Iris pigment epithelial cell (primary cell): ENCODE results near the gene NOL4L.
"Not testable (repeated sequence)": the region's sequence is repeated elsewhere in the genome, so short reads cannot be mapped to it uniquely, and the experiment has no call there.

Experiments used
- DNase-seq: peaks from one replicate; pipeline ENCODE4 v3.0.0-alpha.2; 2011; ENCODE audit warnings: low read depth

The NOL4L gene

DNA sequence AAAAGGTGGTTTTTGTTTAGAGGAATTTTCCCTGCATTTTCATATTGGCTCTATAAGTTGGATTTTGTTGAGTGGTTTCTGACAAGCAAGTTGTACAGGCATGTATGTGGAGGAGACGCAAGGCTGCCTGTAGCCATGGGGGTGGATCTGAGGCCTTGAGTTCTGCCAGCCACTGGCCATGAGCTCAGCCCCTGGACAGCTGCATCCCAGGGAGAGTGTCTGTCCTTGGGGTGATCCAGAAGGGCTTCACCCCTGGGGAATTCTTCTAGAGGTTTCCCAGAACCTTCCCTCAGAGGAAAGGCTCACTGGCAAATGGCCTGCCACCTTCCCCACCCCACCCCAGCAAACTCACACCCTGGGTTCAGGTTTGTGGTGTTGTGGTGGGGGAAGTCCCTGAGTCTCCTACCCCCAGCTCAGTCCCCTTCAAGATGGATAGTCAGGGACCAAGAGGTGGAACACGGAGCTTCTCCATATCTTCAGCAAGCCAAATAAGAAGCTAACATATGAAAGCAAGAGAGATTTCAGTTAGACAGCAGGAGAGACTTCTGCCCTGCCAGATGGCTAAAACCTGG is 11.6 kb upstream of the NOL4L start:
- no peak for DNase-seq

DNA sequence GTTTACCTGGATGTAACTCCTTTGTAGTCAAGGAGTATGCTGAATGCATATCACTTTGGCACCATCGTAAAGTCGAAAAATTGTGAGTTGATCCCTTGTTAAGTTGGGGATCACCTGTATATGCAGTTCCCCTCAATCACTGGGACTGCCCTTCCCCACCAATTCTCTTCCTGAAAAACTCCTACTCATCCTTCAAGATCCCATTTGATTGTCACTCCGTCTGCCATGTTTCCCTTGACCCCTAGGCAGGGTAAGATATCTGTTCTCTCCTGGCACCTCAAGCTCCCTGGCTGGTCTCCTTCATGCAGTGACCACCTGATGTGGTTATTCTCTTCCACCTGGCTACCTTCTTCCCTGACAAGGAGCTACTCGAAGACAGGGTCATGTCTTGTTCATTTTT is 10.0 kb upstream of the NOL4L start:
- no peak for DNase-seq

DNA sequence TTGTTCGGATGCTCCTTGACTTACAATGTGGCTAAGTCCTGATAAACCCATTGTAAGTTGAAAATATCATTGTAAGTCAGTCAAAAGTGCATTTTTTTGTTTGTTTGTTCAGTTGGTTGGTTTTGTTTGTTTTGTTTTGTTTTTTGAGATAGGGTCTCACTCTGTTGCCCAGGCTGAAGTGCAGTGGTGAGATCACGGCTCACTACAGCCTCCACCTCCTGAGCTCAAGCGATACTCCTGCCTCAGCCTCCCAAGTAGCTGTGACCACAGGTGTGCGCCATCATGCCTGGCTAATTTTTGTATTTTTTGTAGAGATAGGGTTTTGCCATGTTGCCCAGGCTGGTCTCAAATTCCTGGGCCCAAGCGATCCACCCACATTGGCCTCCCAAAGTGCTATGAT is 9.5 kb upstream of the NOL4L start:
- DNase-seq, result not testable (repeated sequence)

DNA sequence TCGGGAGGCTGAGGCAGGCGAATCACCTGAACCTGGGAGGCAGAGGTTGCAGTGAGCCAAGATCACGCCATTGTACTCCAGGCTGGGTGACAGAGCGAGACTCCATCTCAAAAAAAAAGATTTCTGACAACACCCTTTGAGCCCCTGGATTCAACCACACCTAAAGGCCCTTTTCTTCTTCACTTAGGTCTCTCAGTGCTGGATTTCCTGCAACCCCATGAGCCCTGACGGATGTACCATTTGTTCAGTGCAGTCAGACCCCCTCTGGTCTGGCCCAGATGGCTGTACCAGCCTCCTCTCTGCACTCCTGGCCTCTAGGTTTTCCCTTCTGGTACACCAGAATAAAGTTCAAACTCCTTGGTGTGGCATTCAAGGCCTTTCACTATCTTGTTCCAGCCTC is 9.1 kb upstream of the NOL4L start:
- no peak for DNase-seq

DNA sequence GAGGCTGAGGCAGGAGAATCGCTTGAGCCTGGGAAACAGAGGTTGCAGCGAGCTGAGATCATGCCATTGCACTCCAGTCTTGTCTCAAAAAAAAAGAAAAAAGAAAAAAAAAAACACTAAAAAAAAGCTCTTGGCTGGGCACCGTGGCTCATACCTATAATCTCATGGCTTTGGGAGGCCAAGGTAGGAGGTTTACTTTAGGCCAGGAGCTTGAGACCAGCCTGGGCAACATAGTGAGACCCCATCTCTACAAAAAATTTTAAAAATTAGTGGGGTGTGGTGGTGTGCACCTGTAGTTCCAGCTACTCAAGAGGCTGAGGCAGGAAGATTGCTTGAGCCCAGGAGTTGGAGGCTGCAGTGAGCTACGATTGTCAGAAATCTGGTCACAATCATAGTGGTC is 7.5 kb upstream of the NOL4L start:
- DNase-seq, result not testable (repeated sequence)

DNA sequence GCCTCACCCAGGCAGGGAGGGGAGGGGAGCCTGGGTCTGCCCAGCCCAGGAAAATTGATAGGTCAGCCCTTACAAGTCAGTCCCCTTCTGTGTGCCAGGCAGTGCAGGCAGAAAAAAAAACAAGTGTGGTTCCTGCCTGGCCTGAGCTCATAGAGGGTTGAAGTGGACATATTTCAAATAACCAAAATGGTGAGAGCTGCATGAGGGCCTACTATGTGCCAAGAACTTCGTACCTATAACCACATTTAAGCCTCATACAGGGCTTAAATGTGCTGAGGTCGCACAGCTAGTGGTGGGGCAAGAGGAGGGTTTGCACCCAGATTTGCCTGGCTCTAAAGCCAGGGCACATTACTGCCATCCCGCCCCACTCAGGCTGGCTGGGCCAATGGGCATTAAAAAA is 6.9 kb upstream of the NOL4L start:
- no peak for DNase-seq

DNA sequence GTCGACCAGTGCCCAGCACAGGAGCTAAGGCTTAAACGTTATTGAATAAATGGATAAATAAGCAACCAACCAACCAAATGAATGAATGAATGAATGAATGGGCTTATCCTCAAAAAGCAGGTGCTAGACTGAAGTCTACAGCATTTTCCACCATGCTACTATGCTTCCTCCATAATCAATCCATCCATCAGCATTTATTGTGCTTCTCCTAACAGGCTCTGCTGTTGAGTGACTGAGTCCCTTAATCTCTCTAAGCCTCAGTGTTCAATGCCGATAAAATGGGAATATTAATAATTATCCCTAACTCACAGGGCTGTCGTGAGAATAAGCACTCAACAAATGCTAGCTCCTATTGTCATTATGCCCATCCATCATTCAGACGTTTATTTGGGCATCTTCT is 4.6 kb upstream of the NOL4L start:
- DNase-seq, result no peak

DNA sequence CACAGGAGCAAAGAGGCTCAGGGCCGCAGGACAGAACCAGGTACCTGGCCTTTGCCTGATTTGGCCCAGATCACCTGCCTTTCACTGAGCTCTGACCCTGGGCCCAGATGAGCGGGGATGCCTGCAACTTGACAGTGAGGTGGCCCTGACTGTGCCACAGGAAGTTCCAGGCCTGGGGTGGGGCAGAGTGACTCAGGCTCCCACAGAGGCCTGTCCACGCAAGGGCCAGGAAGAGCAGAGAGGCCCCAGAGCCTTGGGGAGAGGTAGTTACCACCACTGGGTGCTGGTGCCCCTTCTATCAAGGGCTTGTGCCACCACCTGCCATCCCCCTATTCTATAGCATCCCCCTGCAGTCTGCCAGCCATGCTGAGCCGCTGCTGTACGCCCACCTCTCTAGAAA is 4.1 kb upstream of the NOL4L start:
- peak; percentile 18 for DNase-seq

DNA sequence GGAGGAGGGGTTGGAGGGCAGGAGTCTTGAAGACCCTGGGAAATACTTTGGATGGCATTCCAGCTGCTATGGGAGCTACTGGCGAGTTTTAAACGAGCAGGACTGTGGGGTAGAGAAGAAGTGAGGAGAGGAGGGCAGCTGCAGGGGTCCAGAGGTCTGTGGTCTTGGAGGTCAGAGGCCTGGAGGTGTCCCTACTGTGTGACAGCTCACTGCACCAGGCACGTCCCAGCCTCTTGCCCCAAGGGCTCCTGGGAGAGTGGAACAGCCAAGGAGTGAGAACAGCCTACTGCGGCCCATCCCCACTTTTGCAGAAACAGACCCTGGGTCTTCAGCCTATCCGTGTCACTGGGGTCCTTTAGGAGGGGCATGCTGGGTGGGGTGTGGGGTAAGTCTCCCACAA is 2.9 kb upstream of the NOL4L start:
- DNase-seq, result no peak

DNA sequence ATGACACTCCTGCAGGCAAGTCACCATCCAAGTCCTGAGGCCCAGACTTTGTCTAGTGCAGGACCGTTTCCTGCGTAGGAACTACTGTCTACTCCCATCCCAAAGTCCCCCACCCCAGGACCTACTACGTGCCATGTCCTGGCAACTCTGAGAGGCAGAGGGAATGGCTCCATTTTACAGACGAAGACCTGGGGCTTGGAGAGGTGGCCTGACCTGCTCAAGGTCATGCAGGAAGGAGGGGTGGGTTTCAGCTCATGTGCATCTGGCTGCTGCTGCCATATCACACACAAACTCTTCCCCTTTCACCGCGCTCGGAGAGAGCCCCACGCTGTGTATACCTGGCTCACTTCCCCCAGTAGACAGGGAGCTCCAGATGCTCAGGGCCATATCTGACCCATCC is 1.2 kb upstream of the NOL4L start:
- no peak for DNase-seq

DNA sequence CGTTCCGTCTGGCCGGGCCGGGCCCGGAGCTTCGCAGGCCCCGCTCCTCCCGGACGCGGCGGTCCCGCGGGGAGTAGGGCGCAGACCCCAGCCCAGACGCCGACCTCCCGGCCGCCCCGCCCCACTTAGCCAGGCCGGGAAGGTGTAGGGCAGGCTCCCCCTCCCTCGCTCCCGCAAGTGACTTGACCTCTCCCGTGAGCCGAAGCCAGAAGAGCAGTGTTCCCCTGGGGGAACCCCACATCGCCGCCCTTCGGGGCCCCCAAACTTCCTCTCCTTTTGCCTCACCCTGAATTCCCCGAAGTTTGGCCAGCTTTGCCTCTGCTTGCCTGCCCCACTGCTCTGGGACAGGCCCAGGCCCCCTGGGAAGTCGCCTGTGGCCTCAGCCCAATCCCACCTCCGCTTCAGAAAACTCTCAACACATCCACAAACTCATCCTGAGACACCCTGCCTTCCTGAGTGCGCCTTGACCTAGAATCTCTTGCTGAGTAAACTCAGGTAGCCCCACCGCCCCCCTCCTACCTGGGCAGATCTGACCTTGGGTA is 524 bp upstream of the NOL4L start:
- no peak for DNase-seq

DNA sequence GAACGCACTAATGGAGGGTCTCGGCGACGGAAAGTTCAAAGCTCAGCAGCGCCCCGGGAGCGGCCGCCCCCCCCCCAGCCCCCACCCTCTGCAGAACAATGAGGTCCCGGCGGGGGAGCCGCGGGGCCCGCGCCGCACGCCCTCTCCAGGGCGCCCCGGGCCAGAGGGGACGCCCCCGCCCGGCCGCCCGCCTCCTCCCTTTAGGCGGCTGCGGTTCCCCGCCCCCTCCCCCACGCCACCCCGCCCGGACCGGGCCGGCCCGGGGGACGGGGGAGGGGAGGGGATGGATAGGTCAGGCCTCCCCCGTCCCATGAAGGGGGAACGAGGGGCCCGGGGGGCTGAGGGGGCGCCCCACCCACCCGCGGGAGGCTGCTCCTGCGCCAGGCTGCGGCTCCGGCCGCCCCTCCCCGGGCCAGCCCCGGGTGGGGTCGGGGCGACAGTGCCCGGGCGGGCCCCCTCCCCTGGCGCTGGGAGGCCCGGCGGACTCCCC is 1.5 kb downstream of the NOL4L start:
- no peak for DNase-seq

DNA sequence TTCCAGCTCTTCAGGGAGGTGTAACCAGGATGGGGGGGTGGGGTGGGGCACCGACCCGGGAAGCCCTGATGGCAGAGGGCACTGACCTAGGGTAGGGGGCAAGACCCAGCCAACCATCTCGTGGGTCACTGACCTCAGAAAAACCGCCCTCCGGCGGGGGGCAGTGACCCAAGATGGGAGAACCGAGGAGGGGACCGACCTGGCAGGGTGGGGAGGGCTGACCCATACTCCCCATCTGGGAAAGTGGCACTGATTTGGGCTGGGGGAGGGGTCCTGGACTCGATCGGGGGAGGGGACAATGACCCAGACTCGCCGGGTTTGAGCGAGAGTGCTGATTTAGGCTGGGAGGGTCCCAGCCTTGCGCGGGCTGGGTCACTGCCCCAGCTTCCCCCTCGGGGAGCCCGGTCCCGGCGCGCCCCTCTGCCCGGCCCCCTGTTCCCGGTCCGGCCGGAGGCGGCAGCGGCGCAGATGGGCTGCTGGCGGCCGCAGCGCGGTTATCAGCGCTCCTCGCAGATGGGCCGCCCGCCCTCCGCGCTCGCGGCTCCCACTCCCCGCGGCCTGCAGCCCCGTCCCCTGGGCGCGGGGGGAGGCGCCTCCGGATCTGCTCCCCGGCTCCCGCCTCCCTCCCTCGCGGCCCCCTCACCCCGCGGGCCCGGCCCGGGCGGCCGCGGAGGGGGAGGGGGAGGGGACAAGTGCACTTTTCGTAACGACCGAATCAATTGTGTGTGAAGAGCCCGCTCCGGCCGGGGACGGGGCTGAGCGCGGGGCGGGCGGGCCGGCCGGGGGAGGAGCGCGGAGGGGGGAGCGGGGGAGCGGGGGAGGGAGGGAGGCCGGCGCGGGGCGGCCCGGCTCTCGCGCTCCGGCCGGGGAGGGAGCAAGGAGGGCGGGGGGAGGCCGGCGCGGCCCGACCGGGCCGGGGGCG is 2.2 kb downstream of the NOL4L start:
- DNase-seq, result peak; percentile 28

DNA sequence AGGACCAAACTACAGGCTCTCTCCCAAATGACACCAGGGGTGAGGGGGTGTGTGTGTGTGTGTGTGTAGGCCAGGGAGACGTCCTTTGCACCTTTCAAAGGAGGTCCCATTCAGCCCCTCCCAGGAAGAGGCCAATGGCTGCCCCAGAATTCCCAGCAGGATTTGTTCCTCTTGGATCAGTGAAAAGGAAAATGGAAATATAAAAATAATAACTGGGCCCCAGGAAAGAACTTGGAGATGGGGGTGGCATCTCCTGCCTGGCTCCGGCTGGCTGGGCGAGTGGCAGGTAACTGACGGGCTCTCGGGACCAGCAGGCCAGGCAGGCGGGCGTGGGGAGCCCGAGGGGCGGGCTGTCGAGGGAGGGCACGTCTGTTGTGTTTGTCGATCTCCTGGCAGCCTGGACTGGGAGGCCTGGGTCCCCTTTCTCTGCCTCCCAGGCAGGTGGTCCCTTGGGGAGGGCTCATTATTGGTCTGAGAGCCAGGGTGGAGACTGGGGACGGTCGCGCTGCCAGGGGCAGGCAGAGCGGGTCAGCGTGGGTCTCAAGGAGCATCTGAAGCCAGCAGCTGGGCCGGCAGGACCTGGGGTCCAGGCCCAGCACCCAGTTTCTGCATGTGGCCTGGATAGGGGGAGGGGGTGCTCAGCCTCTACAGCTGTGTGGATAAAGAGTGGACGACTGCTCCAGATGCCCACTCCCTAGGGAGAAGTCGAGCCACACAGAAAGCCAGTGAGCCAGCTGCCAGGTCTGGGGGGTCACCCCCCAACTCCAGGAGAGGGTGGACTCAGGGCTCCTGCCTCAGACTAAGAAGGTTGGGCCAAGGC is 3.1 kb downstream of the NOL4L start:
- no peak for DNase-seq

DNA sequence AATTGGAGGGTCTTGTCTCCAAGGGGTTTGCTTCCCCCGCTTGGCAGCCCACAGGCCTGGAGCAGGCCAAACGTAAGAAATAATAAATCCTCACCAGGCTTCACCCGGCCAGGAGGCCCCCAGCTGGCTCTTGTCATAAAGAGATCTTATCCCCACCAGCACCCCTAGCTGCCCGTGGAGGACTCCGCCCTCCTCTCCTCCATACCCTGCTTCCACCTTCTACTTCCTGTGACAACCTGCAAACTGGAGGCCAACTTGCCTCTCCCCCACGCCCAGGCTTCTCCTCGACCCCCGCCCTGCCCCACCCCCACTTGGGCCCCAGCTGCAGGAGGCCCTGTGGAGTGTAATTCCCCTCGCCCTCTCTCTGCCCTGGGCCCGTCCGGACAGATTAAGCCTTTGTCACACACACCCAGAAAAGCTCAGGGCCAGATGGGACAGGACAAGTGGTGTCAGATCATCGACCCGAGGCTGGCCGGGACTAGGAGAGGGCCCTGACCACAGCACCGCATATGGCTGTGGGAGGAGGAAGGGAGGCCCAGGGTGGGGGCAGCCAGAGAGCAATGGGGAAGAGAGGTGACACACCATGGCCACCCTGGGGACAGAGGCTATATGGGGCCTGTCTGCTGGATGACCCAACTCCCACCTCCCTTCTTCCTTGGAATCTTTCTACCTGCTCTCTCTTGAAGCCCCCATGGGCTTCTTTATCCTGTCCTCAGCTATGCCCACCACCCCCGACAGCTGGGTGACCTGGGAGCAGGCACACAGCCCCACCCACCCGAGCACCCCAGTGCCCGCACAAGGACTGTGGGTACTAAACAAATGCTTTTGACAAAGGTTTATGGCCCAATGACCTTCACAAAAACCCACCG is 3.9 kb downstream of the NOL4L start:
- no peak for DNase-seq

DNA sequence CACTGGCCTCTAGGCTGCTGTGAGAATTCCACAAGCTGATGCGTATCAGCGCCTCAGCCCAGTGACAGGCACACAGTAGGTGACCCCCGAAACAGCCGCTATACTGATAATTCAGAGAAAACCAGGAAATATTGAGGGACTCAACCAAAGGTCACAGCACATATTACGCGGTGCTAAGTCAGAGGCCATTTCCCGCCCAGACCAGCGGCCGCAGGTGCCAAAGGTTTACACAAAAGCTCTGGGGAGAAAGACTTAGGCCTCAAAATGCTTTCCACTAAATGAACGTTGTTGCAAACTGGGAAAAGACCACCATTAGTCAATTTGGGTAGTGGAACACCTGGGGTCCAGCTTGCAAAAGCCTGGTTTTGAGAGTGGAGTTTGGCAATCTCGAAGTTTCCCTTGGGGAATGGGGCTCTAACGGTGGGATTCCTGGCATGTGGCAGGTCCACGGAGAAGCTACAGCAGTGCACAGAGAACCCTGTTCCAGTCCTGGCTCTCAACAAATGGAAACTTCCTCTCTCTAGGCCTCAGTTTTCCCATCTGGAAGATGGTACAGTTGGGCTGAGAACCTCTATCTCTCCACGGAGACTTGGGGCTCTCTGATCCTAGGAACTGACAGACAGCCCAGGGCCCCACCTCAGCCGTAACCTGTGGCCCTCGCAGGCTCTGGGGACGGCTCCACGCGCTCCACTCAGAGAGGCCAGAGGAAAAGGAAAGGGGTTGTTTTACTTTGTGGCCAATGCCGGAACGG is 4.7 kb downstream of the NOL4L start:
- no peak for DNase-seq

DNA sequence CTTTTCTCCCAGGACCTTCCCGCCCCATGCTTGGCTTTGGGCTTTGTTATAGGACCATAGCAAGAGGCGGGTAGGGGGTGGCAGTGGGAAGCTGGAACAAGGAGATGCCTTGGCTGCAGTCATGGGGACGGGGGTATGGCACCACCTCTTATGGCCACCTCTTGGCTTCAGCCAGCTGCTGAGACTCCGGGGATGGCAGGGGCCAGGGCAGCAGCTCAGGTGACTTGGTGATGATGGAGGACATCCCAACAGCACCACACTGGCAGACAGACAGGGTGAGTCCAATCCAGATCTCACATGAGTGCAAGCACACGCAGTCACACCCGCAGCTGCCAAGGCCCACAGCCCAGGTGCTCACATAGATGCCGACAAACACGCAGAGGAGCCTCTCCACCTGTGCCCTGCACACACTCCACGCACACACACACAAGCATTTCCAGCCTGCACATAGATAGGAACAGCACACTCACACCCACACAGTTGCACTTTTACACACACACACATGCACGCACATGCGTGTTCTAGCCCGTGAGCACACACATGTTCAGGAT is 6.2 kb downstream of the NOL4L start:
- no peak for DNase-seq

DNA sequence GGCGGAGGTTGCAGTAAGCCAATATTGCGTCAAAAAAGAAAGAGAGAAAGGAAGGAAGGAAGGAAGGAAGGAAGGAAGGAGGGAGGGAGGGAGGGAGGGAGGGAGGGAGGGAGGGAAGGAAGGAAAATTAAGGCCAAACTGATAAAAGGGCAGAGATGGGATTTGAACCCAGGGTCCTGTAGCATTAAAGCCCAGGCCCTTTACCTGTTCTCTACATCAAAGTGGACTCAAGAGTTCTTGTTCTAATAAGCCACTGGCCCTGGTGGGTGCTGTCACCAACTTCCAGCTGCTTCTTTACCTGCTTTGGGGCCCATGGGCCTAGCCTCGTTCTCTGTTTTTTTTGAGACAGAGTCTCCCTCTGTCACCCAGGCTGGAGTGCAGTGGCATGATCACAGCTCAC is 7.1 kb downstream of the NOL4L start:
- not testable (repeated sequence) for DNase-seq

DNA sequence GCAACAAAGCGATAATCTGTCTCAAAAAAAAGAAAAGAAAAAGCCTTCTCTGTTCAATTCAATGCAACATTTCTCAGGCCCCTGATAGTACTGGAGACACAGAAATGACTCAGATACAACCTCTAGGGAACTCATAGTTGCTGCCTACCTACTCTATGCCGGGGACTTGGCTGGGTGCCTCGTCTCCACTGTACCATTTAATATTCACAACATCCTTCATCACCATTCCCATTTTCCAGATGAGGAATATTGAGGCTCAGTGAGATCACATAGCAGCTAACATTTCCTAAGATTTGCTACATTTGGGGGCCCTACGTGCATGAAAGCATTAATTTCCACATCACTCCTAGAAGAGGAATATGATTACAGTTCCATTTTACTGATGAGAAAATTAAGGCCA is 7.5 kb downstream of the NOL4L start:
- DNase-seq, result peak; percentile 18

DNA sequence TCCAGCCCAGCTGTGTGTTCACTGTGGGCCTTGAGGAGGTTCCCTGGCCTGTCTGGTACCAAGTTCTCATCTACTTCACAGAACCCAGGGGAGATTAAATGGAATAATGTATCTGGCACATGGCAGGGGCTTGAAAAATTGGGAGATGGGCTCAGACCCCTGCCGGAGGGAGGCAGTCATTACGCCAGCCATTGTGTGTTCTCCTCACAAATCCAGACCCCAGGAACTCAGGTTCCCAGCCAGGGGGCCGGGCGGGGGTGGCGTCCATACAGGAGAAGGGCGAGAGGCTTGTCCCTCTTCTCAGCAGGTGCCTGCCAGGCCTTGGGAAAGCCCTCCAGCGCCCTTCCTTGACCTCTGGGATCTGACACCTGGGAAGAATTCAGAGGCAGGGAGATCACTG is 8.1 kb downstream of the NOL4L start:
- DNase-seq, result no peak
